Thymus (tissue), 2 donors: ENCODE data around the gene STIMATE. TPM values are rescaled to one million over a fixed set of nuclear protein-coding genes. Genes with fewer than 3 reads are reported as not detected.

Source experiments
- polyA plus RNA-seq: library from polyadenylated mRNA; stranded (reverse); fragments of 200-250 nt; gene quantifications from one replicate; pipeline ENCODE4 v1.2.3, GENCODE V29; 2013
- total RNA-seq: library from RNA; stranded (reverse); fragments of 120-200 nt; gene quantifications from one replicate; pipeline ENCODE4 v1.2.4, GENCODE V29; 2013
- donor health status: healthy.

STIMATE gene
- total and polyA plus RNA-seq, 2 donors = 7.5 to 9.2 TPM

Other genes starting within 250 kb of the STIMATE start
- gene PBRM1, start 211.6 kb downstream of the STIMATE start, total RNA-seq = 48.1 TPM
- 15.7 TPM for gene PBRM1, start 211.6 kb downstream of the STIMATE start, polyA plus RNA-seq
- gene GNL3, start 211.5 kb downstream of the STIMATE start, total RNA-seq = 84.2 TPM
- 67.4 TPM for gene GNL3, start 211.5 kb downstream of the STIMATE start, polyA plus RNA-seq
- gene GLT8D1, start 191.8 kb downstream of the STIMATE start, total RNA-seq = 46.0 TPM
- gene GLT8D1, start 191.8 kb downstream of the STIMATE start, polyA plus RNA-seq = 47.5 TPM
- gene SPCS1, start 191.4 kb downstream of the STIMATE start, total RNA-seq = 71.0 TPM
- 167 TPM for gene SPCS1, start 191.4 kb downstream of the STIMATE start, polyA plus RNA-seq
- 18.7 TPM for gene NEK4, start 126.6 kb downstream of the STIMATE start, total RNA-seq
- 9.5 TPM for gene NEK4, start 126.6 kb downstream of the STIMATE start, polyA plus RNA-seq
- gene ITIH1, start 119.9 kb downstream of the STIMATE start, total RNA-seq = 0.52 TPM
- 3.4 TPM for gene ITIH1, start 119.9 kb downstream of the STIMATE start, polyA plus RNA-seq
- 0.24 TPM for gene ITIH3, start 102.8 kb downstream of the STIMATE start, total RNA-seq
- 4.8 TPM for gene ITIH3, start 102.8 kb downstream of the STIMATE start, polyA plus RNA-seq
- 4.5 TPM for gene ITIH4, start 66.9 kb downstream of the STIMATE start, total RNA-seq
- 40.8 TPM for gene ITIH4, start 66.9 kb downstream of the STIMATE start, polyA plus RNA-seq
- gene MUSTN1, start 62.5 kb downstream of the STIMATE start, total RNA-seq = 0.85 TPM
- gene MUSTN1, start 62.5 kb downstream of the STIMATE start, polyA plus RNA-seq = 59.3 TPM
- 6.4 TPM for gene SFMBT1, start 148.5 kb upstream of the STIMATE start, total RNA-seq
- gene SFMBT1, start 148.5 kb upstream of the STIMATE start, polyA plus RNA-seq = 6.2 TPM
- 15.6 TPM for gene RFT1, start 232.9 kb upstream of the STIMATE start, total RNA-seq
- gene RFT1, start 232.9 kb upstream of the STIMATE start, polyA plus RNA-seq = 8.0 TPM